Stimulated activated CD8-positive, alpha-beta memory T cell treated with anti-CD3 and anti-CD28 coated beads, Interleukin-4, amount 100 ng/mL, for 4 hours (primary cell): ENCODE data around the gene PADI6.
"Not testable (repeated sequence)": the region's sequence is repeated elsewhere in the genome, so short reads cannot be mapped to it uniquely, and the experiment has no call there.

Experiments
- DNase-seq, 2 donors: peaks; one replicate each; pipeline ENCODE4 v3.0.0-alpha.2; 2020; ENCODE audit warnings: low read depth in 2 of 2, low spot score in 1 of 2

The PADI6 gene

DNA sequence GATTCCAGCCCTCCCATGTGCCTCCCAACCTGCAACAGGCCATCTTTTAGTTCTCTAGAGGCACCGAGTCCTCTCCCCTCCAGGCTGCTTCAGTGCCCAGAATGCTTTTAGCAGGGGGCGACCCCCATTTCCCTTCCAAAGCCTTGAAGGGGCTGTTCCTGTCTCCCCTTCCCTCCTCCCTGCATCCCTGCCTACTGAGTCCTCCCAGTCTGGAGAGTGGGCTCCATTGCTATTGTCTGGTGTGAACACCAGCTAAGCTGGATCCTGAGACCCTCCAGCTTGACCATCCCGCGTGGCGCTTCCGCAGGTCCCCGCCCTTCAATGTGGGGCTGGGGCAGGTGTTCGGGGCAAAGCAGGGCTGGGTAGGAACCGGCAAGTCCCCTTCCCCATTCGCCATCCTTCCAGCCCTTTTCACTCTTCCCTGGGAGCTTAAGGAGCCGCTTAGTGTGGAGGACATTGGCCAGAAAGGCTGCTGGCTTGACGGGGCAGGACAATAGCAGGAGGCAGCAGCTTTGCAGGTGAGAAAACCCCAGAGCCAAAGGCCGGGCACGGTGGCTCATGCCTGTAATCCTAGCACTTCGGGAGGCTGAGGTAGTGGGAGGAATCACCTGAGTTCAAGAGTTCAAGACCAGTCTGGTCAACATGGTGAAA is 32.2 kb downstream of the PADI6 start:
- DNase-seq, result no peak

DNA sequence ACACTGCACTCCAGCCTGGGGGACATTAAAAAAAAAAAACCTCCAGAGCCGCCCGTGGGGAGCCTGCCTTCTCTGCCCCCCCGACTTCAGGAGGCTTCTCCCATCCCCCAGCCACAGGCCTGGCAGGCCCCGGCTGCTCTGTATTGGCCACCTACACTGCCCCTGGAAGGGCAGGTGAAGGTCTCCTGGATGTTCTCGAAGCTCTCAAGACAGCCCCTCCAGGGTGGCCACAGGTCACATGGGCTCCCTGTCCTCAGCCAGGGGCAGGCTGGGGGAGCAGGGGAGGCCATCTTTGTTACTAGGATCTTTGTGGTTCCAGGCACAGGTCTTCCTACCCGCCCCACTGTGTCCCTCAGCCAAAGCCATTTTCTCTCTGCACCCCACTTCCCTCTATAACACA is 32.8 kb downstream of the PADI6 start:
- DNase-seq, result no peak

DNA sequence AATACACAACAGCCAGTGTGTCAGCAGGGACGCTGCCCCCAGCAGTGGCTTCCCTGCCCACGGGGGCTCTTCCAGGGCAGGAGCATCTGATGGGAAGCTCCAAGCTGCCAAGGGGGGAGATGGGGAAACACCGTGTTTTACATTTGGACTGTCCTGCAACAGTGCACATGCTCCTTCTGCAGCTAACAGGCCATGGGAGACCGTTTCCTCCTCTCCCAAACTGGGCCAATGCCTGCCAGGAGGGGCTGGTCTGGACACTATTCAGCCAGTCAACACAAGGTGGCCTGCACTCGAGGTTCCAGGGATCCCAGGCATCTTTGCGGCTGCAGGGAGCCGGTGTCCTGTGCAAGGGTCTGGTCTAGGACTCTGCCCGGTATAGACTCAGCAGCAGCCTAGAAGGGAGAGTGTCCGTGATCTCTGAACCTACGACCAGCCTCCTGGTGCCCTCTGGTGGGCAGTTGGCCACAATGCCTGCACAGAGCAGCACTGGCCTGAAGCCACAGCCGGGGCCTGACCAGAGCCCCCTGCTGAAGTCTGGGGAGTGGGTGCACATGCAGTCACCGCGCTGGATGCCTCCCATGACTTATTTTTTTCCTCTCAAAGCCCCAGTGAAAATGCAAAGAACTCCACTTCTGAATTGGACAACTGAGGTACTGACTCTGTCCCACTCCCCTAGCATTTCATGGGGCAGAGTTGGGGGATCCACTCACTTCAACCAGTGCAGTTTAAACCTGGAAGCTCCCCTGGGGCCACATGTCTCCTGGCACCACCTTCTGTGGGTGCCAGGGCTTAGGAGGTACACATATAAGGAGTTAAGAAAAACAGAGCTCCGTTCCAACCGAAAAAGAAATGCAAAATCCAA is 34.1 kb downstream of the PADI6 start:
- DNase-seq, result no peak

DNA sequence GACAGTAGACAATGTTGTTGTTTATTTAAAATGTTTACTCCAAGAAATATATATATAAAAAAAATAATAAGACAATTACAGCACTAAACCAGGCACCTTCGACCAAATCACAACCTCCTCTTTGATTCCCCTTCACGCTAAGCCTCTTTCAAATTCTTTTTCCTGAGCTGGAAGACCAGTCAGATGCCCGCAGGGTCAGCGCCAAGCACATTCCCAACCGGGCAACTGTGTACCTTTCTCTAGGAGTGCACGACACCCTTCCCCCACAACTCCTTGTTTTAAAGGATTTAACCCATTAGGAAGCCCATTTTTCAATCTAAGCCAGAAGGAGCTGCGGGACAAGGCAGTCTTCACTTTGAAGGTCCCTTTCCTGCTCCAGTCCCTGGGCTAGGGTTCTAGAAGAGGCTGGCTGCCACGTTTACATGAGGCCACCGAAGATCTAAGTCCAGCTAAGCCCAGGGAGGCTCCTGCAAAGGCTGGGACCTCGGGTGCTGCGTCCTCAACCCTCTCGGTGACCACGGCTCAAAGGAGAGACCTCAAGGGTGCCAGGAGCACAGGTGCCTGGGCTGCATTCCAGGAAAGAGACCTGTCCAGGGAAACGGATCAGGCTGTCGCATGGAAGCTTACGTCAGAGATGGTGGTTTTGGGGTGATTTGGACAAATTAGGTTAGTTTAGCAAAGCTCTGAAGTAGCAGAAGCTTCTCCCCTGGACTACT is 34.9 kb downstream of the PADI6 start:
- not testable (repeated sequence) for DNase-seq

DNA sequence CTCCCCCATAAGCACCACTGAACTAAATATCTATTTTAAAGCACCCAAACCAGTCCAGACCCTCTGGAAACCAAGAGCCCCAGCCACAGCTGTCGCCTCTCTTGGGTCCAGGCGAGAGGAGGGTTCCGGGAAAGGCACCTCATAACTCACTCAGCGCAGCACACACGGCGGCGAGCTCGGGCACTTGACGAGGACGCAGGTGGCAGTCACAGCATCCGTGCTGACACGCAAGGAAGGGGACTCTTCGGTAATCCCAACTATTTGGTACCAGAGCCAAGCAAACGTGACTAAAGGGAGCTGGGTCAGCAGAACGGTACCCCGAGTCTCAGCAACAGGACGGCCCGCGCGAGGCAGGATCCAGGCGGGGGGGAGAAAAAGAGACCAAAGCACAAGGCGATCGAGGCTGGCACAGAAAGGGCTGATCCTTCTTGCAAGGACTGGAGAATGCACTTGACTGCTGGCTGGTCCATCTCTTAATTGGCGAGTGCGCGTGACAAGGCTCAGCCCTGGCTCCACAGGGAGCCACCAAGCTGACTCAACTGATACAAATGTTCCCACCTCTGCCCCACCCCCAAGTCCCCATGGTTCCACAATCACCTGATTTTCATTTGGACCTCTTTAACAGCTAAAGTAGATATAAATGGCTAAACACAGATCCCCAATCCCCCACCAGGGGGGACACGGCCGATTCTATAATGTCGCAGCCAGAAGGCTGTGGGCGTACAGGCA is 36.0 kb downstream of the PADI6 start:
- DNase-seq, result not testable (repeated sequence)

DNA sequence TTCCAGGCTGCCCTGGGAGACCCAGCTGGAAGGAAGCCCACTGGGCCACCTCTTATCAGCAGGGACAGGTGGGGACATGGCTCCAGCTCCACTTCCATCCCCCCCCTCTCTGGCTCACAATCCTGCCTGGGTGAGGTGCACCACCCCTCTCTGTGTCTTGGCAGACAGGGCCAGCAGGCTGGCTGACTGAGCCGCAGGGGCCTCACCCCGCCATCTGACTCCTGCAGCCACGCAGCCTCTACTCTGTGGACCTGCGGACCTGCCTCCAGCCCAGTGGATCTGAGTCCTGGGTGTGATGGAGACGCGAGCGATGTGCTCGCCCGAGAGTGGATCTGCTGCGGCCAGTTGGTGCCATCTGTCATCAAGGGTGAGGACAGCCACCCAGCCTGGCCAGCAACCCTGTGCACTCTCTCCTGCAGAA is 37.4 kb downstream of the PADI6 start:
- no peak for DNase-seq

DNA sequence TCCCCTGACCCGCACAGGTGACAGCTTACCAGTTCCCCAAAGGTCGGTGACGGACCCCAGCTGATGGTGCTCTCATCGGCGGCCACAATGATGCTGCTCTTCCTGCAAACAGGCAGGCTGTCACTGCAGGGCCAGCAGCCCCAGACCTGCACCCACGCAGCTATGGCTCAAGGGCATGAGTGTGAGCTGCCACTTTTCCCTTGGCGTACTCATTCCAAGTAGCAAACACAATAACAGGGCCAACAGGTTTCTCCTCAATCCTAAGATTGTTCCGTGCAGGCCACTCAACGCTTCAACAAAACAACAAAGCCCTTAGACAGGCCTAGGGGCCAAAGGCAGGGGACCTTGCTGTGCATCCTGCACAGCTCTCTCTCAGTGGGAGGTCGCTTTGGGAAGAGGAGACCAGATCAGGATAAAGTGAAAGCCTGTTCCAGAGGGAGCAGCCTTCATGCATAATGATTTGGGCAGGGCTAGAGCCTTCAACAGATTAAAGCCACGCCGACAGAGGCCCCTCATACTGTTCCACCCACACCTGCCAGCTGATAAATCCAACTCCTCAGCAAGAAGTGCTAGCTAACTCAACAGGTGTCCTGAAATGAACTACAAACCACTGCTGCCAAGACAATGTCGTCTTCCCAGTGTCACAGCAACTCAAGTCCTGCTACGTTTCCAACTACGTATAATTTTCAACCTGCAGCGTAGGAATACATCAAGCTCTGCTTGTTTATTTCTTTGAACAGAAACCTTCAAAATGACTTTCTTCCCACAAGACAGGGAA is 40.3 kb downstream of the PADI6 start:
- no peak for DNase-seq

DNA sequence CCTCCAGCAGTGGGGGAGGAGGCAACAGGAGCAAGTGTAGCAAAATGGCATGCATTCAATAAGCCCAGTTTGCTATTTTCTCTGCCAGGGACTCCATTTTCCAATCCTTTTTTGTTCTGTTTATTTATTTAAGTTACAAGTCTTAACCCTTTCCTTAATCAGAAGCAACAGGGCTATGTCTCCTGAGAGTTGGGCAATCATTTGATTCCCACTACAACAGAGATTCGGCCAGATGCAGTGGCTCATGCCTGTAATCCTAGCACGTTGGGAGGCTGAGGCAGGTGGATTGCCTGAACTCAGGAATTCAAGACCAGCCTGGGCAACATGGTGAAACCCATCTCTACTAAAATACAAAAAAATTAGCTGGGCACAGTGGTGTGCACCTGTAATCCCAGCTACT is 42.0 kb downstream of the PADI6 start:
- DNase-seq, result no peak

DNA sequence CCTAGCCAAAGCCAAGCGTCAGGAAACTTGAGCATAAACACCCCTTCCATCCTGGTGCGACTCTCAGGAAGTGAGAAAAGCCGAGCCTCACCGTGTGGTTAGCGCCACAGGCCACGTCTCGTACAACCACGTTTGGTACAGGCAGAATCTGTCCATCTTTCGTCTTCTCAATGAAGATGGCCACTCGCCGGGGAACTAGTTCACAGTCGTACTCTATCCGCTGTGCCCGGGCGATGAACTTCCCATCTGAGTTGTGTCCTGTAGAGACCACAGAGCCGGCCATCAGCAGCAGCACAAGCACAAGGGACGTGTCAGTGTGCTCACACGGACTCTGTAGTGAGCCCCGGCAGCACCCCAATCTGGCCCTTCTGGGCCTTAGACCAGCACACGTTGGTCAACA is 44.4 kb downstream of the PADI6 start:
- no peak for DNase-seq

DNA sequence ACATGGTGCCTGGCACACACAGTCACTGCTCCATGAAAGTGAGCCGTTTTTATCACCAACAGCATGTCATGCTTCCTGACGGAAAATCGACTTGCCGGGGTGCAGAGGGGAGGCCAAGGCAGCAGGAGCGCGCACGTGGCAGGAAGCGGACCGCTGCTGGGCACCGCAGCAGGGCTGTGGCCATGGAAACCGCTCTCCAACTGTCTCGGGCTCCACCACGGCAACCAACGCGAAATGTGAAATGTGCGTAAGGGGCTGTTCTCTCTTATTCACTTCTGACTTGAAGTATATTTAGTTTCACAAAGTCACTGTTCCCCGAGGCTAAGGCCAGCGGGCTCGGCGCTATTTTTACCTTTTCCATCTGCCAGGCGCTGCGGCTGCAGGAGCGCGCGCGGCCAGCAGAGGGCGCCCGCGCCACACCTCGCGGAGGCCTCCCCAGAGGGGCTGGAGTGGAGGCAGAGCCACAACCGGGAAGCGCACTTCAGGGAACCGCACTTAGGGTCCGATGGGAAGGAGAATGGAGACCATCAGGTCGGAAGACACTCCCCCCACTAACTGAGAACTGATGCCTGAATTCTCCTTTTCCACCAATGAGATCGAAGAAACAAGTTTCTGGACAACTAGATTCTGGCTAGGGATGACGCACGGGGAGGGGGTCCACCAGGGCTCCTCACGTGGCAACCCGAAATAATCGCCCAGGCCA is 47.8 kb downstream of the PADI6 start:
- DNase-seq, result peak; percentile 14 to 29

DNA sequence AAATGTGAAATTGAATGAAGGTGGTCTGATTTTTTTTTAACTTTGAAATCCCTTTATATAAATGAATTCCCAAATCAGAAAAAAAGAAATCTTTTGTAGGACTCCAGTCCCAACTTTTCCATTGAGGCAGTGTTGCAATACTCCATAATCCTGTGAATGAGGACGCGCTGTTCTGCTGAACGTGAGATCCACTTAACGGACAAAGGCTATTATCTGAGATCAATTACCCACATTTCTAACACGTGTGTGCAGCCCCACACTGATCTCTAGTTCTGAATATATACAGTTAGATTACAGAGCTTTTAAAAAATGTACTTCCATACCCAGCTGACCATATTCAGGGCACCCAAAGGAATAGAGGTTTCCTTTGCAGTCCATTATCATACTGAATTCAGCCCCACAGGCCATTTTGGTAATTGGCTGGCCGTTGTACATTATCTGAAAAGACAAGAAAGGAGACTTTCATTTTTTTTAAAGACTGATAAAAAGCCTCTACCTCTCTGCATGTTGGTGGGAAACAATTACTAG is 48.5 kb downstream of the PADI6 start:
- no peak for DNase-seq

DNA sequence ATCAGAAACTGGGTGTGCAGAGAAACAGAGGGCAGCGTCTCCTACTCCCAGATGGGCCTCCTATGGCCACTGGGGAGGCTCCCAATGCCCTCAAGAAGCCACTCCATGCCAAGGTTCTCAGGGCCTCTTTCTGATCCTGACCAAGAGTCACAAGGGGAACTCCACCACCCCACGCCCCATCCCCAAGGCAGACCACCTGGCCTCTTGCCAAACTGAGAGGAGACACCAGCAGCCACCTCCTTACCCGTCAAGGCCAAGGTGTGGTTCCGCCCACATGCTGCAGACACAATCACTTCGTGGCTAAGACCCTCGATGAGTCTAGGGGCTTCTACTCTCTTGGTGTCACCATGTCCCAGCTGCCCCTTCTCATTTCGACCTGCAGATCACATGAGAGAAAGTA is 50.5 kb downstream of the PADI6 start:
- no peak for DNase-seq

DNA sequence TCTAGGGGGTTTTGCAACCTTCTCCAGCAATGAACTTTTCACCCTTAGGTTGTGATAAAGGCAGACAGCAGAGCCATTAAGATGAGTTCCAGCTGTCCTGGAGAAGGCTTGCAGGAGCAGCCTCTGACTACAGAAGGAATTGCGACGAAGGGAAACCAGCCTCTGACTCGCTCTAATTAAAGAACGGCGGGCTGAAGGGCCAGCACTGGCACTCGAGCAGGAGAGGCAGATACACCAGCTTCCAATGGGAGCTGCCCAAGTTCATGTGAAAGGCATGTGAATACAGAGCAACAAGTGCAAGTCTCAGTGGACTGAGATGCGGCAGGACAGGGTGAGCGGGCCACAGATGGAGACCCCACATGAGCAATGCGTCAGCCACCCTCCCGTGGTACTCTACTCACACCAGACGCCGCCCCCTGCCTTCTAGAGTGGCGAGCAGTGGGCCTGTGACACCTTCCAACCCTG is 51.8 kb downstream of the PADI6 start:
- DNase-seq, result no peak

DNA sequence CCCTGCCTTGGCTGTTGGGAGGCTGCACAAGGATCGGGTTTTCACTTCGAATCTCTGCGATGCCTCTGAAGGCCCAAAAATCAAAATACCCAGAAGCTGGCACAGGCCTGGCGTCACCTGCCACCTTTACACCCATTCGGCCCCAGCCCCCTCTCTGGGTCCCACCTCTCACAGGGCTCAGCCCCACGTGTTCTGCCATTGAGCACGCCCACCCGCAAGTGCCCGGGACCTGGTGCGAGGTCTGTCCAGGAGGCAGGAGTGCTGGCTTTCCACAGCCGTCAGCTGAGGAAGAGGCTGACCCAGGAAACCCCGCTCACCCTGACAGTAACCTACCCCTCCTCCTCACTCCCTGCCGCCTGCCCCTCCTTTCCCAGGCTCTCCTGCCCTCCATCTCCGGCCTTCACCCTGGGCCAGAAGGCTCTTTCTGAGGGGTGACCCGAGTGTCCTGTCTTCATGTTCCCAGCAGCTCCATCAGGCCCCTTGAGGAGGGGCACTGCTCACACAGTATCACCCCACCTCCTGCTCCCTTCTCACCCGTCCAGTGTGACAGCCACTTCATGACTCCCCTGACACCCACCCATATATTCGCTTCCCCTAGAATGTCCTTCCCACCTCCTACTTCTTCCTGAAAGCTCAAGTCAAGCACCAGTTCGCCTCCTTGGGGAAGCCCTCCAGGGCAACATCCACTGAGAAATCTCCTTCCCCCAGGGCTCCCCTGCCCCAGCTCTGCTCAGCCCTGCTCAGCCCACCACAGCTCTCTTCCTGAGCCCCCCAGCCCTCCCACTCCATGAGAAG is 54.0 kb downstream of the PADI6 start:
- DNase-seq, result no peak

DNA sequence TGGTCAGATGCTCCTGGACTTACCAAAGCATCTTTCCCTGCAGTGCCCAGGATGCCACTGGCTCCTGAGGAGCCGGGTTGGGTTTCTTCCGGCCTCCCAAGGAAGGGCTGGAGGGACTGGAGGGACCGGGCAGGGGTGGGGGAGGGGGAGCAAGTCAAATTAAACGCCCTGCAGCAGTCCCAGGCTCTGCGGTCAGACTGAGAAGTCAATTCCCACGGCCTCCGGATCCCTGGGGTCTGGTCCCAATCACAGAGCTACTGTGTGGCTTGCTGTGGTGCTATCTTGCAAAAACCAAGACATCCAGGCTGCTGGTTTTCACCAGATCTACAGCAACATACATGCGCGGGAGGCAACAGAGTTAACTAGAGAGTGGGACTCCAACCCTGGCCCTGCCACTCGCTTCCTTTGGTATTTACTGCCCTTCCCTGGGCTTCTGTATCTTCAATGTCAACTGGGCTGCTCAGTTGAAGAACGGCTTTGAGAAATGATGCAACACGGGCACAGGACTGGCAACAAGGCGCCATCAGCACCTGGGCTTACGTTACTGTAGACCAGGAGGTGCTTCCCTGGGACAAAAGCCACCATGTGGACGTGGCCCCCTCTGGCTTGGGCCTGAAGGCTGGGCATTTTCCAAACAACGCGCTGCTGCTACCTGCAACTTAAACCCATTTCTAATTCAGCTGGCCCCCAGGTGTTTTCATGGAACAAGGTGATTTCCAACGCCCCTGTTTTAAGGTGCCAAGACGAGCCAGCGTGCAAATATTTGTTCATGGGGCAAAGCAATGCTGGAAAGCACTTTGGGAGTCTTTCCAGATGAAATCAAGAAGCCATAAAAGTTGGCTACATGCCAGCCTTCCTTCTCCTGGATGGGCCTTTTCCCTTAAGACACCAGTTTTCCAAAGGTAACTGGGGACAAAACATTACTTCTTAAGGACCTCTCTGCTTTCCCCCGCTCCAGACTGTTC is 56.0 kb downstream of the PADI6 start:
- DNase-seq, result no peak

DNA sequence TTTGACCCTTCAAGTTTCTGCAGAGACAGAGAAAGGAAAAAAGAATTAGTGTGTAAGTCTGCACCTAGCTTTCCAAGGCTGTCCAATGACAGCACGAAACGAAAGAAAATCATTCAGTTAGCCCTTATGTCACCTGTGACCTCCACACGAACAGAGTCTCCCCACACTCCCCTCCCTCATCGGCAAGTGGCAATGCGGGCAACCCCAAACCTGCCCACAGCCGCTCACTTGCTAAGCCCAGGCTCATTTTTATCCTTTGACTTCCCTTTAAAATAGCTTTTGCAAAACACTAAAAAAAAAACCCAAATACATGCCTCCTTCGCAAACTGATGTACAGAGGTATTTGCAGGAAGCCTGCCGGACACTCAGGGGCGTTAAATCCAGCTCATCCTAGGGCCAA is 57.2 kb downstream of the PADI6 start:
- DNase-seq, result no peak

DNA sequence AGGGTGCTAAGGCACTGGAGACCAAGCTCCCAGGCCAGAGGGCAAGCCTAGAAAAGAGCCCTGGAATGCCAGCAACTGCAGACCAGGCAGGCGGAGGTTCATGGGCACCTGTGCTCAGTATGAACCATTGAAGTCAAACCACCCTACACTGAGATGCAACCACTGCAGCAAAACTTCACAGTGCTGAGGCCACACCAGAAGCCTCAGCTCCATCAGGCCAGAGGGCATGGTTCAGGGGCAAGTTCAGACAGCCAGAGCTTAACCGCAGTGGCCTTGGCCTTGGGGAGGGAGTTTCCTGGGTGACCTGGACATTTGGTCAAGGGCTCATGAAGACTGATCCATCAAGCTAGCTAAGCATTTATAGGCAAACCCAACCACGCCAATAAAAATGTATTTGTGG is 60.4 kb downstream of the PADI6 start:
- no peak for DNase-seq

DNA sequence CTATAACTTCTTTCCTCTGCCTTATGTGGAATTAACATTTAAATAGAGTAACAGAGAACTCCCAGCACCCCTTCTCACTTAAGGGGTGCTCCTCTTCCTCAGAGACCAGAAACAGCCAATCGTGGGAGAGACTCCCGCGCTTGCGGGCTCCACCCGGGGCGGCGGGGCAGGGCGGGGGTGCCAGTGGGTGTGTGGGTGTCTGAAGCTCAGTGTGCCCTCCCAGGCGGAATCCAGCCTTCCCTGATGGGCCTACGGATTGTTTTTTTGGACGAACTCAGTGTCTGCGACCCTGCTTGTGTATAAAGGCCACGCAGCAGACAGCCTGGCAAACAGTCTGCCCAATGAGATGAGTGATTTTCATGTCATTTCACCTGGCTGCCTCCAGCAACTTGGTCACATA is 61.3 kb downstream of the PADI6 start:
- DNase-seq, result no peak
